OCI-LY1 (cell line): Measurements from ENCODE around the gene BHLHE23.

Experiments
- EZH2 ChIP-seq: fragments of 200-600 bp; sonication (generic), shearing (Covaris generic); IDR thresholded peaks from 2 replicates; pipeline ENCODE4 v1.8.0; 2017; ENCODE audit warnings: borderline replicate concordance, mixed run types, mild to moderate bottlenecking, antibody characterized with exemption, low read length, moderate library complexity, mixed read lengths
- TF ChIP-seq, protein P1 (sequence below): fragments of 200-600 bp; sonication (generic), shearing (Covaris generic); IDR thresholded peaks from 2 replicates; pipeline ENCODE4 v1.5.1; 2017; ENCODE audit warnings: mild to moderate bottlenecking, antibody characterized with exemption, low read length, moderate library complexity, mixed read lengths

DNA sequence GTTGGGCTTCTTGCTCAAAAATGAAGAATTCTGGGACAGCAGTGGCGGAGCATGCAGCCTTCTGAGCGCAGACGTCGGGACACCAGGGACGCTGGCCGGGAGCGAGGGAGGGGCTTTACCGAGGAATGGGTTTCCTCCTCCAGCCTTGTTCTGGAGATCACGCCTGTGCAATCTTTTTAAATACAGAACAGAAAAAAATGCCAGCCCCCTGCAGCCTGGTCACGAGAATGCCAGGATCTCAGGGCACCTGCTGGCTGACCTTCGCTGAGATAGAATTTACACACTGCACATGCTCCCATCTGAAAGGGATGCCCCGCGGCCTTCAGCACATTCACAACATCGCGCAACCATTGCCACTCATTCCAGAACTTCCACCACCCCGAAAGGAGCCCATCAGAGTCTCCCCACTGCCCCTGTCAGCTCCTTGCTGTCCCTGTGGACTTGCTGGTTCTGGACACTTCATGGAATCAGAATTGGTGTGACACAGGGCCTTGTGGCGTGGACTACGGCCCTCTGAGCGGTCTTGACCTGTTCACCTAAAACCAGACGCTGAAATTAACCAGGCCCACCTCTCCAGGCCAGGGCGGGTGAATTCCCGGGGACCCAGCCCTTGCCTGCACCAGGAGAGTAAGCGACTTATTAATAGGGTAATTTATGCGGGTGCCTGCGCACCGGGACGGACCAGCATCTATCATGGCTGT, 20.6 kb upstream of the BHLHE23 start:
- TF ChIP-seq, protein P1, sequence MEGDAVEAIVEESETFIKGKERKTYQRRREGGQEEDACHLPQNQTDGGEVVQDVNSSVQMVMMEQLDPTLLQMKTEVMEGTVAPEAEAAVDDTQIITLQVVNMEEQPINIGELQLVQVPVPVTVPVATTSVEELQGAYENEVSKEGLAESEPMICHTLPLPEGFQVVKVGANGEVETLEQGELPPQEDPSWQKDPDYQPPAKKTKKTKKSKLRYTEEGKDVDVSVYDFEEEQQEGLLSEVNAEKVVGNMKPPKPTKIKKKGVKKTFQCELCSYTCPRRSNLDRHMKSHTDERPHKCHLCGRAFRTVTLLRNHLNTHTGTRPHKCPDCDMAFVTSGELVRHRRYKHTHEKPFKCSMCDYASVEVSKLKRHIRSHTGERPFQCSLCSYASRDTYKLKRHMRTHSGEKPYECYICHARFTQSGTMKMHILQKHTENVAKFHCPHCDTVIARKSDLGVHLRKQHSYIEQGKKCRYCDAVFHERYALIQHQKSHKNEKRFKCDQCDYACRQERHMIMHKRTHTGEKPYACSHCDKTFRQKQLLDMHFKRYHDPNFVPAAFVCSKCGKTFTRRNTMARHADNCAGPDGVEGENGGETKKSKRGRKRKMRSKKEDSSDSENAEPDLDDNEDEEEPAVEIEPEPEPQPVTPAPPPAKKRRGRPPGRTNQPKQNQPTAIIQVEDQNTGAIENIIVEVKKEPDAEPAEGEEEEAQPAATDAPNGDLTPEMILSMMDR, result no peak
- TF ChIP-seq EZH2, result no peak
